Right lobe of liver (tissue), 4 donors: ENCODE results near the gene RER1.

Source experiments
- POLR2A ChIP-seq: fragments of 450-650 bp; IDR thresholded peaks from one replicate; pipeline ENCODE4 v1.6.1; 2017; ENCODE audit warnings: antibody characterized with exemption, mild to moderate bottlenecking
- TF ChIP-seq, protein P1 (sequence below), 4 donors: fragments of 200-600 bp in 3 of 4; fragments of 450-650 bp in 1 of 4; IDR thresholded peaks; one replicate each; pipeline versions ENCODE4 v1.5.1 to v1.8.0; 2016 to 2022; ENCODE audit warnings: antibody characterized with exemption in 4 of 4, mild to moderate bottlenecking in 2 of 4
- donor health status: DM: no; HTN: no; CAD: no.
- donor health status: DM: no; HTN: no; CAD: no.
- donor health status: DM: no; HTN: yes; CAD: no.

GRCh38 chr1:2391931-2392509 is 379 bp downstream of the RER1 start:
- TF ChIP-seq, protein P1, sequence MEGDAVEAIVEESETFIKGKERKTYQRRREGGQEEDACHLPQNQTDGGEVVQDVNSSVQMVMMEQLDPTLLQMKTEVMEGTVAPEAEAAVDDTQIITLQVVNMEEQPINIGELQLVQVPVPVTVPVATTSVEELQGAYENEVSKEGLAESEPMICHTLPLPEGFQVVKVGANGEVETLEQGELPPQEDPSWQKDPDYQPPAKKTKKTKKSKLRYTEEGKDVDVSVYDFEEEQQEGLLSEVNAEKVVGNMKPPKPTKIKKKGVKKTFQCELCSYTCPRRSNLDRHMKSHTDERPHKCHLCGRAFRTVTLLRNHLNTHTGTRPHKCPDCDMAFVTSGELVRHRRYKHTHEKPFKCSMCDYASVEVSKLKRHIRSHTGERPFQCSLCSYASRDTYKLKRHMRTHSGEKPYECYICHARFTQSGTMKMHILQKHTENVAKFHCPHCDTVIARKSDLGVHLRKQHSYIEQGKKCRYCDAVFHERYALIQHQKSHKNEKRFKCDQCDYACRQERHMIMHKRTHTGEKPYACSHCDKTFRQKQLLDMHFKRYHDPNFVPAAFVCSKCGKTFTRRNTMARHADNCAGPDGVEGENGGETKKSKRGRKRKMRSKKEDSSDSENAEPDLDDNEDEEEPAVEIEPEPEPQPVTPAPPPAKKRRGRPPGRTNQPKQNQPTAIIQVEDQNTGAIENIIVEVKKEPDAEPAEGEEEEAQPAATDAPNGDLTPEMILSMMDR (IDR thresholded peaks at IDR 0.05): no peak
- TF ChIP-seq POLR2A: no peak
